IPS DF 4.7 (cell line): Measurements from ENCODE around the gene ZBTB12.
"Not testable (repeated sequence)": the region's sequence is repeated elsewhere in the genome, so short reads cannot be mapped to it uniquely, and the experiment has no call there.

Experiments
- DNase-seq: peaks from one replicate; pipeline ENCODE4 v3.0.0-alpha.2; 2013; ENCODE audit warnings: low spot score; ENCODE audit errors: extremely low read depth

Gene ZBTB12

DNA sequence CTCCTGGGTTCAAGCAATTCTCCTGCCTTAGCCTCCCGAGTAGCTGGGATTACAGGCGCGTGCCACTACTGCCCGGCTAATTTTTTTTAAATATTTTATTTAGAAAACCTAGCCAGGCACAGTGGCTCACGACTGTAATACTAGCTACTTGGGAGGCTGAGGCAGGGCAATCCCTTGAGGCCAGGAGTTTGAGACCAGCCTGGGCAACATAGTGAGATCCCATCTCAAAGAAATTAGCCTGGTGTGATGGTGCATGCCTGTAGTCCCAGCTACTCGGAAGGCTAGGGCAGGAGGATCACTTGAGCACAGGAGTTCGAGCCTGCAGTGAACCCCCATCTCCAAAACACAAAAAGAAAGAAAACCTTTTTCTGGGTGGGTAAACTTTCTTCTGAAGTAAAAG, 25.5 kb downstream of the ZBTB12 start:
- DNase-seq: no peak

DNA sequence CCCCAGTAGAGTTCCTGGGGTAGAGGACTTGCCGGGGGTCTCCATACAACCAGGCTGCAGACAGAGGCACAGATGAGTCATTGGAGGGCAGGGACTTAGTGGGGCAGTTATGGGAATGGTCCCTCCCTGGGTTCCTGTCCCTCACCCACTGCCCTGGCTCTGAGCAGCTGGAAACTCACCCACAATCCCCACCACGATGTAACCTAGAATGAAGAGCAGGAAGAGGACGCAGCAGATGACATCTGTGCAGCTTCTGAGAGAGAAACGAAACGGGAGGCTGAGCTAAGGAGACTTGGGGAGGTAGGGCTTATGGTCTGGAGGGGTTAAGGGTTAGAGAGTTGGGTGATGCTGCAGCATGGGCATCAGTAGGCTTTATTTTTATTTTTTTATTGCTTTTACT, 26.0 kb downstream of the ZBTB12 start:
- no peak for DNase-seq

- no peak for DNase-seq
Measured at GRCh38 chr6:31874836-31875572, 26.9 kb downstream of the ZBTB12 start.

GRCh38 chr6:31874084-31874670, 27.7 kb downstream of the ZBTB12 start:
- no peak for DNase-seq

DNA sequence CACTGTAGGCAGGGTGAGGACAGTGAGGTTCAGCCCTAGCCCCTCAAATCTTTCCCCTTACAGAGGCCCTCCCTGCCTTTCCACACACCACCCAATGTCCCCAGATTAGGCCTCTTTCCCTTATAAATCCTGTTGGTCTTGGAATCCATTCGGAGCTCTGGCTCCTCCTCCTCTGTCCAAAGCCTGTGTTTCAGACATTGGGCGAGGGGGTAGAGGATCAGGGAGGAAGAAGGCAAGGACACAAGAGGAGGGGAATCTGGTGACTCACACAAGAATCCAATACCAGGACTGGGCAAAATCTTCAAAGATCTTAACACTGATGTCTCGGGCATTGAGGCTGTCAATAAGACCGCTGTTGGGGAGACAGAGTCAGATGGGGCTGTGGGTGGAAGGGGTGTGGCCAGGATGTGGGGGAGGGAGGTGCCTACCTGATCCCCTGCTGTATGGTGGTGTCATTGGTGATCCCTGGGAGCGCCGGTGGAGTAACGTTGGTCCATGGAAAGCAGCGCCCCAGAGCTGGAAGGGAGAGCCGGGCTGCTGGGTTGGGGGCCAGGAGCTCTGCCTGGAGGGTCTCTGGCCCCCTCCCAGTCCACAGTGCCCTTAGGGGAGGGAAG, 30.7 kb downstream of the ZBTB12 start:
- no peak for DNase-seq

DNA sequence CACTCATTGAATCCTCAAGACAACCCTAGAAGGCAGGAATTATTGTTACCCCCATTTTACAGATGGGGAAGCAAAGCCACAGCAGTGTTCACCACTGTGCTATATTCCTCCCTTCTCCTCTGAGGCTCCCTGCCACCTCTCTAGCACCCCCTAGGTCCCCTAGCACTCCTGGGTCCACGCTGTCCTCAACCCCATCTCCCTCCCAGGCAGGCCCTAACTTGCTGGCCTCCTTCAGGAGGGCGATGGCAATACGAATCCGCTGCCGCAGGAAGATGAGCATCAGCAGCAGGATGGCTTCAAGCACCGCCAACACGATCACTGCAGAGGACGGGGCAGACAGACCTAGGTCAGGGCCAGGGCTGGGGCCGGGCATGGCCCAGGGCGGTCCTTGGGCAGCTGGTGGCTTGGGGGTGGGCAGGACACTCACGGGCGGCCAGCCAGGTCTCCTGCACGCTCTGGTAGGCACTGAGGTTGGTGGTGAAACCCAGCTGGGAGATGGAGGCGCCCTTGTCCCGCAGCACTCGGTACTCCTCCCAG, 31.4 kb downstream of the ZBTB12 start:
- DNase-seq: no peak

DNA sequence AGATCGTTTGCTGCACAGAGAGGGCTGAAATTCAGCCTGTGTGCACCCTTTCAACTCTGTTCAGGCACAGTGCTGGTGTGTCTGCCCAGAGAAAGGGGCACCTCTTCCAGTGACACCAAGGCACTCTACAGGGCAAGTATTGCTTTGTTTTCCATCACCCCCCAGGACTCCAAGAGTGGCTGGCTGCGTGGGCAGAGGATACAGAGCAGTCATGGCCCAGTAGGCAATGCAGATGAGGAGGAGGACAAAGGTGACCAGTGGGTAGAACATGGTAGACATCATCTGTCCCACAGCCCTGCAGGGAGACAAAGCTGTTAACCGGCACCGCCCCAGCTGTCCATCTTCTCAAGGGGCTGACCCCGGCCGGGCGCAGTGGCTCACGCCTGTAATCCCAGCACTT, 32.5 kb downstream of the ZBTB12 start:
- DNase-seq: no peak

DNA sequence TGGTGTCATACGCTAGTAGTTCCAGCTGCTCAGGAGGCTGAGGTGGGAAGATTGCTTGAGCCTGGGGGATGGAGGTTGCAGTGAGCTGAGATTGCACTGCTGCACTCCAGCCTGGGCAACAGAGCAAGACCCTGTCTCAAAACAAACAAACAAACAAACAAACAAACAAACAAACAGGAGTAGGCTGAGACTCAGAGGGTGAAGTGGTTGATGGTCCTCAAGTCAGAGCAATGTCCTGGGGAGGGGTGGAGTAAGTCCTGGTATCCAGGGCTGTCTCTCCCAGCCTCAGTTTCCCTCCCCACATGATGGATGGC, 33.3 kb downstream of the ZBTB12 start:
- DNase-seq: not testable (repeated sequence)

DNA sequence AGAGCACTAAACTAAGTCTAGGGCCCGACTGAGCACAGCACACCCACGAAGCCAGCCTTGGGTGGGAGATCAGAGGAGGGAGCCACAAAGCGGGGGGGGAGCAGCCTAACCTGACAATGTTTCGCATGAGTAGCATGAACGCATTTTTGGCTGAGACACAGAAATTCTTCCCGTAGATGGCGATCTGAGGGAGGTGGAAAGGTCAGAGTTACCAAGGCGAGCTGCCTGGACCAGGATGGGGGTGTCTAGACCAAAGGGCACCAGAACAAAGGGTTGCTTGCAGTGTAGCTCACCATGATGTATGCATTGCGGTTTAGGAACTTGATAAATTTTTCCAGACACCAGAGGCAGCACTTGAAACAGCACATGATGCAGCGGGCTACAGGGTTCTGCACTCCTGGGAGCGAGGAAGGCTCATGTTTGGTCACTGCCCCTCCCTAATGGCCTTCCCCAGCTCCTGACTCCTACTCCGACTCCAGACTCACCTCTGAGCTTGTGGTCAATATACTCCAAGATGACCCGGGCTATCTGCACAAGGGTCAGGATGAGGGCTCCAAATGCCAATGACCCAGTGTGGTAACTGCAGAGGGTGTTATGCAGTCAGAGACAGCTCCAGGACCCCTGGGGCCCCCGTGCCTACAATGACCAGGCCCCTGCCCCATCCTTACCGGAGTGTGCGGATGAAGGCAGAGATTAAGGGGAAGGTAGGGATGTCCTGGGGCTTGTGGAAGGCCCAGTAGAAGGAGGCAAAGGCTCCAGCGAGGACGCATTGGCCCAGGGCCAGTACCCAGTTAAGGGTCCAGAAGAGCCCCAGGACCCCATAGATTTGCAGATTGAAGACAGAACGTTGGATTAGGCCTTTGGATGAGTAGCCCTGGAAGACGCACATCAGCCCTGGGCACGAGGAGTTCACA, 36.4 kb downstream of the ZBTB12 start:
- DNase-seq: no peak

DNA sequence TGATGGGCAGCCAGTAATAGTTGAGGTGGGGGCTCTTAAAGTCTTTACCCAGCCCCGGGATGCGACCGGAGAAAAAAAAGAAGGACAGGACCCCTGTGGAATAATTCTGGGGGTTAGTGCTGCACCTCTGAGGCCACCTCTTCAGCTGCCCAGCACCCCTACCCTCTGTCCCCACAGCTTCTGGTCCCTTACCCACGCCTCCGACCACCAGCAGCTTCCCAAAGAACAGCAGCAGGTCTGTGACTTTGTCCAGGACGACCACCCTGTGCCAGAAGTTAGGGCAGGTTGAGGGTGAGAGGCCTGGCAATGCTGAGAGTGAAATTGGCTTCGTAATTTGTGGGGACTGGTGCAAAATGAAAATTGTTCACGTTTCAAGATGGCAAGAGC, 37.1 kb downstream of the ZBTB12 start:
- DNase-seq: no peak

DNA sequence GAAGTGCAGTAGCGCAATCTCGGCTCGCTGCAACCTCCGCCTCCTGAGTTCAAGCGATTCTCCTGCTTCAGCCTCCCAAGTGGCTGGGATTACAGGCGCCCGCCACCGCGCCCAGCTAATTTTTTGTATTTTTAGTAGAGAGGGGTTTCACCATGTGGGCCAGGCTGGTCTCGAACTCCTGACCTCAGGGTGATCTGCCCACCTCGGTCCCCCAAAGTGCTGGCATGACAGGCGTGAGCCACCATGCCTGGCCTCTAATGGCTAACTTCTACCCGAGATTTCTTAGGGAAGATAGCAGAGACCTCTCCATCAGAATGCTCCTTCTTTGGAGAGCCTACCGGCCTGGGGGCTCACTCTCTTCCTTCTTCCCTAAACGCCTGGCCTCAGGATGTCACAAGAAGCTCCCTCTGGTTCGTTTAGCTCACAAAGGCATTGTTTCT, 37.7 kb downstream of the ZBTB12 start:
- not testable (repeated sequence) for DNase-seq

DNA sequence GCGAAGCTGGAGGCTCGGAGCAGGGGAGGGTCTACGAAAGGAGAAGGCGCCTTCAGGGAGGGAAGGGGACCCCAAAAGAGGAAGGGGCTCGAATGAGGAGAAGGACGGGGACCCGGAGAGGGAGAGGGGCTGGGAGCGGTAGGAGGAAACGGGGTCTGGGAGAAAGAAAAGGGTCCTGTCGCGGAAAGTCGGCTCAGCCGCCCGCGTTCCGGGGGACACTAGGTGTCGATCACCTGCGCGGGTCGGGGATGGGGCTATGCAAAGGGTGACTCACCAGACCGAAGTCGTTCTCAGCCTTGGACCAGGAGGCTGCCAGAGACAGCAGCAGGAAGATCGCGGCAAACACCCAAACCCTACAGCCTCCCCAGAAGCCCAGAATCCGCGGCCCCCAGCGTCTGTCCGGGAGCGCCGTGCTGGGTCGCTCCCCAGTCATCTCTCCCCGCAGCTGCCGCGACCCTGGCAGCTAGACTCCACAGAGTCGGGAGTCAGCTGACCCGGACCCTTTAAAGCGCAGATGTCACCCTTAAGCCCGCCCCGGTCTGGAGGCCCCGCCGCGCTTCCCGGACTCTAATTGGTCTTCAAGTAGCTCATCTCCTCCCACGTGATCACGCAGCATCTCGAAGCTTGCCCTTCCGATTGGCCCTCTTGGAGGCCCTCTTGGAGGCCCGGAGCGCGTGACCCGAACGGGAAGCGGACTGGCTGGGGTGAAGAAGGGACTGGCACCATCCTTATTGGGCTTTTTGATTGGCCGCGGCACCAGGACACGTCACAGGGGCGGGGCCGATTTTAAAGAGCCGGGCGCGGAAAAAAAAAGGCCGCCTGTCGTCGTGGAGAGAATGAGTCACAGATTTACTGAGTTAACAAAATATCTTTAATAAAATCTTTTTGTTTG, 39.3 kb downstream of the ZBTB12 start, which contains the start of gene NEU1:
NEU1 (minus strand) TSS at position 478 of the 892 bp plus-strand sequence; CDS start at position 433, 45 bp downstream.
- peak; percentile 99 for DNase-seq

GRCh38 chr6:31861919-31862343, 40.0 kb downstream of the ZBTB12 start:
- no peak for DNase-seq

DNA sequence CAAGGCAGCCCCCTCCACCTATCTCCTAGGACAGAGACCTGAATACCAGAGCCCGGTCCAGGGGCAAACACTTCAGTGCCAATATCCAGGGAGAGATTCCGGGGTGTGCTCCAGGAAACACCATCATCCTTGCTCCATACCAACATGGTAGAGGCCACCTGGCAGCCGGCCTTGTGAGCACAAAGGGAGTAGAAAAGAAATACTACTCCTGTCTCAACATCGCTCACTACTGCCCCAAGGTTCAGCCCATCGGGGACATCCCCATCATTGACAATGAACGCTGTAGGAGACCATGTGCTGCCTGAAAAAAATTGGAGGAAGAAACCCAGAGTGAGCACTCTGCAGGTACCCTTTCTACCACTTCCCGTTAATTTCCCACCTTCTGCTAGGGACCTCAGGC, 40.7 kb downstream of the ZBTB12 start:
- no peak for DNase-seq

DNA sequence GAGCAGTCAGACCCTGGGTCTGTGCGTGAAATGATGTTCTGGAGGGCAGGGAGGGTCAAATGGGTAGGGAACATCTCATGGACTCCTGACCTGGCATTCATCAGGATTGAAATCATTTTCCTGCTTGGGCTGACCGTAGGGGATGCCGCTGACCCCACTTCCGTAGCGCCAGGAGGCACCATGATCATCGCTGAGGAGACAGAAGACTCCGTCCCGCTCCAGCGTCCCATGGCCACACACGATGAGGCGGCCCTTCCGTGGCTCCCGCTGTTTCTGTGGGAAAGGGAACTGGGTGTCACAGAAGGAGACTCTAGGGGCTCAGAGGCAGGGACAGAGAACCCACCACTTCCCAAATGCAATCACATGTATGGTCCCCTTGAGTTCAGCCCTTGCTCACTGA, 41.5 kb downstream of the ZBTB12 start:
- DNase-seq: no peak

DNA sequence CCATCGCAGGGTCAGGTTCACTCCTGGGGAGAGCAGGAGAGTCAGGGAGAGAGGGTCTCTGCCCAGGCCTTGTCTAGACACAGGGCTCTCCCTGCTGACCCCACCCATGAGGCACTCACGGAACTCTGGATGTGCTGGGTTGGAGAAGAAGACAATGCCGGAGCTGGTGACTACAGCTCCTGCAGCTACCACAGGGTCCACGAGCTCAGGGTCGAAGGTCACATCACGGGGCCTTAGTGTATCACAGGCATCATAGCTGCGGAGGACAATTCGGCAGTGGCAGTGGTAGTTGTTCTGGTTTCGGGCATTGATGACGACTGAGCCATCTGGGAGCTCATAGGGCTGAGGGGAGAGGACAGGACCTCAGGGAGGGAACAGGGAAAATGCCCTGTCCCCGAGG, 42.0 kb downstream of the ZBTB12 start:
- DNase-seq: no peak

DNA sequence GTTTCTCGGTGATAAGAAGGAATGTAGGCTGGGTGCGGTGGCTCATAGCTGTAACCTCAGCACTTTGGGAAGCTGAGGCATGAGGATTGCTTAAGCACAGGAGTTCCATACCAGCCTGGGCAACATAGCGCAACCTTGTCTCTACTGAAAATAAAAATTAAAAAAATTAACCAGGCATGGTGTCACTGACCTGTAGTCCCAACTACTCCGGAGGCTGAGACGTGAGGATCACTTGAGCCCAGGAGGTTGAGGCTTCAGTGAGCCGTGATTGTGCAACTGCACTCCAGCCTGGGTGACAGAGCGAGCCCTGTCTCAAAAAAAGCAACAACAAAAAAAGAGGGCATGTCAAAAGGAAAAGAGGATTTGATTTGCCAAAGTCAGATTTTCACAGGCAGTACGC, 43.2 kb downstream of the ZBTB12 start:
- no peak for DNase-seq

GRCh38 chr6:31857774-31858173, 44.1 kb downstream of the ZBTB12 start:
- not testable (repeated sequence) for DNase-seq

- not testable (repeated sequence) for DNase-seq
Measured at GRCh38 chr6:31851980-31852718, 49.7 kb downstream of the ZBTB12 start.

GRCh38 chr6:31851485-31851832, 50.4 kb downstream of the ZBTB12 start:
- no peak for DNase-seq
